GM23338 (cell line): ENCODE measurements around the gene HORMAD2. TPM values are rescaled to one million over a fixed set of nuclear protein-coding genes. Genes with fewer than 3 reads are reported as not detected.

Experiments
- ATAC-seq: fragments of 200-7000 bp; cut with Tn5 transposase; 3 replicates; pipeline ENCODE4 v1.9.1; 2020
- DNase-seq: peaks from one replicate; pipeline ENCODE4 v3.0.0-alpha.2; 2015; ENCODE audit warnings: low spot score
- H2AFZ ChIP-seq: fragments of 200-600 bp; sonication (generic); 2 replicates; pipeline ENCODE4 v1.8.0; 2016; ENCODE audit warnings: antibody characterized with exemption, mild to moderate bottlenecking, moderate library complexity
- H3F3A ChIP-seq: fragments of 200-600 bp; sonication (generic); replicated peaks from 2 replicates; pipeline ENCODE4 v1.8.0; 2017; ENCODE audit warnings: antibody characterized with exemption, mixed run types, low read depth
- H3K27ac ChIP-seq: fragments of 200-600 bp; sonication (generic); 2 replicates; pipeline ENCODE4 v1.6.1; 2016; ENCODE audit warnings: low read depth
- H3K27me3 ChIP-seq: fragments of 200-600 bp; sonication (generic); 2 replicates; pipeline ENCODE4 v1.8.0; 2016; ENCODE audit warnings: mild to moderate bottlenecking, mixed run types, moderate library complexity; ENCODE audit not compliant: insufficient read depth
- H3K36me3 ChIP-seq: fragments of 200-600 bp; sonication (generic); 2 replicates; pipeline ENCODE4 v1.8.0; 2016; ENCODE audit warnings: mild to moderate bottlenecking; ENCODE audit not compliant: insufficient read depth
- H3K4me1 ChIP-seq: fragments of 200-600 bp; sonication (generic); 2 replicates; pipeline ENCODE4 v1.8.0; 2016; ENCODE audit warnings: mild to moderate bottlenecking, moderate library complexity; ENCODE audit not compliant: insufficient read depth
- H3K4me2 ChIP-seq: fragments of 200-600 bp; sonication (generic); 2 replicates; pipeline ENCODE4 v1.7.1; 2017; ENCODE audit warnings: mixed run types
- H3K4me3 ChIP-seq: fragments of 200-600 bp; sonication (generic); 2 replicates; pipeline ENCODE4 v1.6.1; 2016; ENCODE audit warnings: mixed run types
- H3K79me2 ChIP-seq: fragments of 200-600 bp; sonication (generic); replicated peaks from 2 replicates; pipeline ENCODE4 v1.8.0; 2017; ENCODE audit warnings: mild to moderate bottlenecking; ENCODE audit not compliant: insufficient read depth
- H3K9me2 ChIP-seq: fragments of 200-600 bp; sonication (generic); 2 replicates; pipeline ENCODE4 v1.8.0; 2017; ENCODE audit not compliant: insufficient read depth
- H4K20me1 ChIP-seq: fragments of 200-600 bp; sonication (generic); replicated peaks from 2 replicates; pipeline ENCODE4 v1.8.0; 2017; ENCODE audit warnings: mild to moderate bottlenecking; ENCODE audit not compliant: insufficient read depth
- H3K27ac Mint-ChIP-seq: 2 replicates; pipeline ENCODE4 v1.8.0; 2020; ENCODE audit warnings: inconsistent platforms, mild to moderate bottlenecking, moderate library complexity, mixed read lengths
- H3K27me3 Mint-ChIP-seq: 3 replicates; pipeline ENCODE4 v1.8.0; 2022; ENCODE audit warnings: low read depth, mild to moderate bottlenecking, moderate library complexity, mixed read lengths, inconsistent platforms; ENCODE audit not compliant: insufficient read depth, poor library complexity
- H3K36me3 Mint-ChIP-seq: 3 replicates; pipeline ENCODE4 v1.8.0; 2021; ENCODE audit warnings: low read depth, mild to moderate bottlenecking, inconsistent platforms, moderate library complexity, mixed read lengths
- H3K4me1 Mint-ChIP-seq: 3 replicates; pipeline ENCODE4 v1.8.0; 2020; ENCODE audit warnings: mild to moderate bottlenecking, inconsistent platforms, mixed read lengths
- H3K4me3 Mint-ChIP-seq: 3 replicates; pipeline ENCODE4 v1.8.0; 2021; ENCODE audit warnings: moderate library complexity, mild to moderate bottlenecking, inconsistent platforms, mixed read lengths
- H3K9me3 Mint-ChIP-seq: 3 replicates; pipeline ENCODE4 v1.8.0; 2020; ENCODE audit warnings: moderate library complexity, mild to moderate bottlenecking, inconsistent platforms, mixed read lengths
- CREB1 ChIP-seq: fragments of 250-450 bp; sonication (Bioruptor Pico); IDR thresholded peaks from 2 replicates; pipeline ENCODE4 v1.5.0; 2020; ENCODE audit warnings: low read depth, mild to moderate bottlenecking, moderate library complexity
- EZH2 ChIP-seq: fragments of 200-600 bp; sonication (generic); IDR thresholded peaks from one replicate; pipeline ENCODE4 v1.8.0; 2017; ENCODE audit warnings: antibody characterized with exemption, mild to moderate bottlenecking, low read depth; ENCODE audit not compliant: unreplicated experiment
- EZH2phosphoT487 ChIP-seq: fragments of 200-600 bp; sonication (generic); IDR thresholded peaks from one replicate; pipeline ENCODE4 v1.8.1; 2018; ENCODE audit warnings: antibody characterized with exemption; ENCODE audit not compliant: unreplicated experiment
- JUNB ChIP-seq: IDR thresholded peaks from one replicate; pipeline ENCODE4 v1.6.1; 2016; ENCODE audit warnings: antibody characterized with exemption; ENCODE audit not compliant: unreplicated experiment
- NANOG ChIP-seq: IDR thresholded peaks from 2 replicates; pipeline ENCODE4 v1.6.1; 2016; ENCODE audit warnings: antibody characterized with exemption, borderline replicate concordance
- POLR2AphosphoS5 ChIP-seq: IDR thresholded peaks from 2 replicates; pipeline ENCODE4 v1.6.1; 2016; ENCODE audit warnings: antibody characterized with exemption, low read depth
- STAT1 ChIP-seq: IDR thresholded peaks from one replicate; pipeline ENCODE4 v1.6.1; 2016; ENCODE audit warnings: antibody characterized with exemption; ENCODE audit not compliant: unreplicated experiment
- ZNF114 ChIP-seq: fragments of 250-450 bp; sonication (Bioruptor Pico); IDR thresholded peaks from 2 replicates; pipeline ENCODE4 v1.5.0; 2020; ENCODE audit warnings: mild to moderate bottlenecking, moderate library complexity
- ZNF331 ChIP-seq: fragments of 250-450 bp; sonication (Bioruptor Pico); IDR thresholded peaks from 2 replicates; pipeline ENCODE4 v1.5.0; 2020; ENCODE audit warnings: low read depth, mild to moderate bottlenecking, moderate library complexity
- polyA plus RNA-seq: library from polyadenylated mRNA; unstranded; fragments of >200 nt; fragmentation: Nextera tagmentation; extraction: Ambion mirVana; gene quantifications from 2 replicates; pipeline ENCODE4 v1.2.1, GENCODE V29; 2016
- total RNA-seq: library from RNA; depleted of rRNA; stranded (reverse); fragments of >200 nt; shearing (Covaris generic); gene quantifications from 2 replicates; pipeline ENCODE4 v1.2.3, GENCODE V29; 2014
- TF ChIP-seq, protein P1 (sequence below): fragments of 250-450 bp; sonication (Bioruptor Pico); IDR thresholded peaks from 2 replicates; pipeline ENCODE4 v1.5.0; 2020; ENCODE audit warnings: mild to moderate bottlenecking, moderate library complexity
- TF ChIP-seq, protein P2 (sequence below), 2 experiments: fragments of 200-600 bp in 1 of 2; sonication (generic) in 1 of 2; conservative IDR thresholded peaks; 2 replicates each; pipeline versions ENCODE4 v1.5.1 to v1.6.1; 2016 to 2017; ENCODE audit warnings: antibody characterized with exemption in 2 of 2, low read depth in 2 of 2, mild to moderate bottlenecking in 2 of 2, moderate library complexity in 1 of 2
- TF ChIP-seq, protein P3 (sequence below): IDR thresholded peaks from 2 replicates; pipeline ENCODE4 v1.6.1; 2016; ENCODE audit warnings: antibody characterized with exemption
- TF ChIP-seq, protein P4 (sequence below): IDR thresholded peaks from one replicate; pipeline ENCODE4 v1.6.1; 2018; ENCODE audit warnings: antibody characterized with exemption; ENCODE audit not compliant: unreplicated experiment

The HORMAD2 gene
- total and polyA plus RNA-seq, 2 experiments from 2014 or later = 0.40 TPM; not detected in 1

DNA sequence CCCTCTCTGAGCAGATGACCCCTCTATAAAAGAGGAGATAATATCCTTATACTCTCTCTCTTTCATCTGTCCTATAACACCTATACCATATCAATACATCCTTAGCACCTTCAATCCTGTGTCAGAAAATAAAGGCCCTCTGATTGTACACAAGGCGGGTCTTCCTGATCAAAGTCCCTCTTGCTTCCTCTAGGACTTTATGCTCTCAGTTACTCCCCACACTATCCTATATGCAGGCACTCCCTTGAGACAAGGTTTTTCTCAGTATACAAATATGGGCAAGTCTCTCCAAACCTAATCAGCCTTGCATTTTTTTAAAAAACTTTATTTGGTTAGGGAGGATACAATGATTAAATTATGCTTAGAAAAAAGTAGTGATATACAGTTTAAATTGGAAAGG, 17.3 kb upstream of the HORMAD2 start:
- H3K4me1 ChIP-seq = no peaks in the 10 kb centered on the region
- Mint-ChIP-seq H3K9me3 (peaks cover 33% of the 10 kb centered on the region), H3K27me3 (no peaks in the 10 kb centered on the region), H3K27ac (no peak overlapping the region), H3K4me1 (no peaks in the 10 kb centered on the region), H3K4me3 (no peak overlapping the region), H3K36me3 (peaks cover 3% of the 10 kb centered on the region; the same call in 1 of the 3 replicates)
- H3F3A ChIP-seq = no peaks in the 10 kb centered on the region
- no peaks in the 10 kb centered on the region for H3K36me3 ChIP-seq
- no peaks in the 10 kb centered on the region for H3K9me2 ChIP-seq
- TF ChIP-seq CREB1 (CRISPR knock-in tag) (no peak), NANOG (no peak), ZNF114 (CRISPR knock-in tag) (no peak), POLR2AphosphoS5 (no peak), ZNF331 (no peak), JUNB (no peak), STAT1 (no peak), EZH2 (no peak), EZH2phosphoT487 (no peak)
- TF ChIP-seq, protein P1, sequence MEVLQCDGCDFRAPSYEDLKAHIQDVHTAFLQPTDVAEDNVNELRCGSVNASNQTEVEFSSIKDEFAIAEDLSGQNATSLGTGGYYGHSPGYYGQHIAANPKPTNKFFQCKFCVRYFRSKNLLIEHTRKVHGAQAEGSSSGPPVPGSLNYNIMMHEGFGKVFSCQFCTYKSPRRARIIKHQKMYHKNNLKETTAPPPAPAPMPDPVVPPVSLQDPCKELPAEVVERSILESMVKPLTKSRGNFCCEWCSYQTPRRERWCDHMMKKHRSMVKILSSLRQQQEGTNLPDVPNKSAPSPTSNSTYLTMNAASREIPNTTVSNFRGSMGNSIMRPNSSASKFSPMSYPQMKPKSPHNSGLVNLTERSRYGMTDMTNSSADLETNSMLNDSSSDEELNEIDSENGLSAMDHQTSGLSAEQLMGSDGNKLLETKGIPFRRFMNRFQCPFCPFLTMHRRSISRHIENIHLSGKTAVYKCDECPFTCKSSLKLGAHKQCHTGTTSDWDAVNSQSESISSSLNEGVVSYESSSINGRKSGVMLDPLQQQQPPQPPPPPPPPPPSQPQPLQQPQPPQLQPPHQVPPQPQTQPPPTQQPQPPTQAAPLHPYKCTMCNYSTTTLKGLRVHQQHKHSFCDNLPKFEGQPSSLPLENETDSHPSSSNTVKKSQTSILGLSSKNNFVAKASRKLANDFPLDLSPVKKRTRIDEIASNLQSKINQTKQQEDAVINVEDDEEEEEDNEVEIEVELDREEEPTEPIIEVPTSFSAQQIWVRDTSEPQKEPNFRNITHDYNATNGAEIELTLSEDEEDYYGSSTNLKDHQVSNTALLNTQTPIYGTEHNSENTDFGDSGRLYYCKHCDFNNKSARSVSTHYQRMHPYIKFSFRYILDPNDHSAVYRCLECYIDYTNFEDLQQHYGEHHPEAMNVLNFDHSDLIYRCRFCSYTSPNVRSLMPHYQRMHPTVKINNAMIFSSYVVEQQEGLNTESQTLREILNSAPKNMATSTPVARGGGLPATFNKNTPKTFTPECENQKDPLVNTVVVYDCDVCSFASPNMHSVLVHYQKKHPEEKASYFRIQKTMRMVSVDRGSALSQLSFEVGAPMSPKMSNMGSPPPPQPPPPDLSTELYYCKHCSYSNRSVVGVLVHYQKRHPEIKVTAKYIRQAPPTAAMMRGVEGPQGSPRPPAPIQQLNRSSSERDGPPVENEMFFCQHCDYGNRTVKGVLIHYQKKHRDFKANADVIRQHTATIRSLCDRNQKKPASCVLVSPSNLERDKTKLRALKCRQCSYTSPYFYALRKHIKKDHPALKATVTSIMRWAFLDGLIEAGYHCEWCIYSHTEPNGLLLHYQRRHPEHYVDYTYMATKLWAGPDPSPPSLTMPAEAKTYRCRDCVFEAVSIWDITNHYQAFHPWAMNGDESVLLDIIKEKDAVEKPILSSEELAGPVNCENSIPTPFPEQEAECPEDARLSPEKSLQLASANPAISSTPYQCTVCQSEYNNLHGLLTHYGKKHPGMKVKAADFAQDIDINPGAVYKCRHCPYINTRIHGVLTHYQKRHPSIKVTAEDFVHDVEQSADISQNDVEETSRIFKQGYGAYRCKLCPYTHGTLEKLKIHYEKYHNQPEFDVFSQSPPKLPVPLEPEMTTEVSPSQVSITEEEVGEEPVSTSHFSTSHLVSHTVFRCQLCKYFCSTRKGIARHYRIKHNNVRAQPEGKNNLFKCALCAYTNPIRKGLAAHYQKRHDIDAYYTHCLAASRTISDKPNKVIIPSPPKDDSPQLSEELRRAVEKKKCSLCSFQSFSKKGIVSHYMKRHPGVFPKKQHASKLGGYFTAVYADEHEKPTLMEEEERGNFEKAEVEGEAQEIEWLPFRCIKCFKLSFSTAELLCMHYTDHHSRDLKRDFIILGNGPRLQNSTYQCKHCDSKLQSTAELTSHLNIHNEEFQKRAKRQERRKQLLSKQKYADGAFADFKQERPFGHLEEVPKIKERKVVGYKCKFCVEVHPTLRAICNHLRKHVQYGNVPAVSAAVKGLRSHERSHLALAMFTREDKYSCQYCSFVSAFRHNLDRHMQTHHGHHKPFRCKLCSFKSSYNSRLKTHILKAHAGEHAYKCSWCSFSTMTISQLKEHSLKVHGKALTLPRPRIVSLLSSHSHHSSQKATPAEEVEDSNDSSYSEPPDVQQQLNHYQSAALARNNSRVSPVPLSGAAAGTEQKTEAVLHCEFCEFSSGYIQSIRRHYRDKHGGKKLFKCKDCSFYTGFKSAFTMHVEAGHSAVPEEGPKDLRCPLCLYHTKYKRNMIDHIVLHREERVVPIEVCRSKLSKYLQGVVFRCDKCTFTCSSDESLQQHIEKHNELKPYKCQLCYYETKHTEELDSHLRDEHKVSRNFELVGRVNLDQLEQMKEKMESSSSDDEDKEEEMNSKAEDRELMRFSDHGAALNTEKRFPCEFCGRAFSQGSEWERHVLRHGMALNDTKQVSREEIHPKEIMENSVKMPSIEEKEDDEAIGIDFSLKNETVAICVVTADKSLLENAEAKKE = no peak
- TF ChIP-seq, protein P2, sequence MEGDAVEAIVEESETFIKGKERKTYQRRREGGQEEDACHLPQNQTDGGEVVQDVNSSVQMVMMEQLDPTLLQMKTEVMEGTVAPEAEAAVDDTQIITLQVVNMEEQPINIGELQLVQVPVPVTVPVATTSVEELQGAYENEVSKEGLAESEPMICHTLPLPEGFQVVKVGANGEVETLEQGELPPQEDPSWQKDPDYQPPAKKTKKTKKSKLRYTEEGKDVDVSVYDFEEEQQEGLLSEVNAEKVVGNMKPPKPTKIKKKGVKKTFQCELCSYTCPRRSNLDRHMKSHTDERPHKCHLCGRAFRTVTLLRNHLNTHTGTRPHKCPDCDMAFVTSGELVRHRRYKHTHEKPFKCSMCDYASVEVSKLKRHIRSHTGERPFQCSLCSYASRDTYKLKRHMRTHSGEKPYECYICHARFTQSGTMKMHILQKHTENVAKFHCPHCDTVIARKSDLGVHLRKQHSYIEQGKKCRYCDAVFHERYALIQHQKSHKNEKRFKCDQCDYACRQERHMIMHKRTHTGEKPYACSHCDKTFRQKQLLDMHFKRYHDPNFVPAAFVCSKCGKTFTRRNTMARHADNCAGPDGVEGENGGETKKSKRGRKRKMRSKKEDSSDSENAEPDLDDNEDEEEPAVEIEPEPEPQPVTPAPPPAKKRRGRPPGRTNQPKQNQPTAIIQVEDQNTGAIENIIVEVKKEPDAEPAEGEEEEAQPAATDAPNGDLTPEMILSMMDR (conservative IDR thresholded peaks at IDR 0.05; ENCODE audit: low read depth in 2 of 2) = no peak
- TF ChIP-seq, protein P3, sequence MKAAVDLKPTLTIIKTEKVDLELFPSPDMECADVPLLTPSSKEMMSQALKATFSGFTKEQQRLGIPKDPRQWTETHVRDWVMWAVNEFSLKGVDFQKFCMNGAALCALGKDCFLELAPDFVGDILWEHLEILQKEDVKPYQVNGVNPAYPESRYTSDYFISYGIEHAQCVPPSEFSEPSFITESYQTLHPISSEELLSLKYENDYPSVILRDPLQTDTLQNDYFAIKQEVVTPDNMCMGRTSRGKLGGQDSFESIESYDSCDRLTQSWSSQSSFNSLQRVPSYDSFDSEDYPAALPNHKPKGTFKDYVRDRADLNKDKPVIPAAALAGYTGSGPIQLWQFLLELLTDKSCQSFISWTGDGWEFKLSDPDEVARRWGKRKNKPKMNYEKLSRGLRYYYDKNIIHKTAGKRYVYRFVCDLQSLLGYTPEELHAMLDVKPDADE = no peak
- TF ChIP-seq, protein P4, sequence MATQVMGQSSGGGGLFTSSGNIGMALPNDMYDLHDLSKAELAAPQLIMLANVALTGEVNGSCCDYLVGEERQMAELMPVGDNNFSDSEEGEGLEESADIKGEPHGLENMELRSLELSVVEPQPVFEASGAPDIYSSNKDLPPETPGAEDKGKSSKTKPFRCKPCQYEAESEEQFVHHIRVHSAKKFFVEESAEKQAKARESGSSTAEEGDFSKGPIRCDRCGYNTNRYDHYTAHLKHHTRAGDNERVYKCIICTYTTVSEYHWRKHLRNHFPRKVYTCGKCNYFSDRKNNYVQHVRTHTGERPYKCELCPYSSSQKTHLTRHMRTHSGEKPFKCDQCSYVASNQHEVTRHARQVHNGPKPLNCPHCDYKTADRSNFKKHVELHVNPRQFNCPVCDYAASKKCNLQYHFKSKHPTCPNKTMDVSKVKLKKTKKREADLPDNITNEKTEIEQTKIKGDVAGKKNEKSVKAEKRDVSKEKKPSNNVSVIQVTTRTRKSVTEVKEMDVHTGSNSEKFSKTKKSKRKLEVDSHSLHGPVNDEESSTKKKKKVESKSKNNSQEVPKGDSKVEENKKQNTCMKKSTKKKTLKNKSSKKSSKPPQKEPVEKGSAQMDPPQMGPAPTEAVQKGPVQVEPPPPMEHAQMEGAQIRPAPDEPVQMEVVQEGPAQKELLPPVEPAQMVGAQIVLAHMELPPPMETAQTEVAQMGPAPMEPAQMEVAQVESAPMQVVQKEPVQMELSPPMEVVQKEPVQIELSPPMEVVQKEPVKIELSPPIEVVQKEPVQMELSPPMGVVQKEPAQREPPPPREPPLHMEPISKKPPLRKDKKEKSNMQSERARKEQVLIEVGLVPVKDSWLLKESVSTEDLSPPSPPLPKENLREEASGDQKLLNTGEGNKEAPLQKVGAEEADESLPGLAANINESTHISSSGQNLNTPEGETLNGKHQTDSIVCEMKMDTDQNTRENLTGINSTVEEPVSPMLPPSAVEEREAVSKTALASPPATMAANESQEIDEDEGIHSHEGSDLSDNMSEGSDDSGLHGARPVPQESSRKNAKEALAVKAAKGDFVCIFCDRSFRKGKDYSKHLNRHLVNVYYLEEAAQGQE = no peak
- no peak overlapping the region for H3K4me2 ChIP-seq
- H3K27ac ChIP-seq = no peak overlapping the region
- no peaks in the 10 kb centered on the region for H3K27me3 ChIP-seq
- no peaks in the 10 kb centered on the region for H4K20me1 ChIP-seq
- H3K79me2 ChIP-seq = no peaks in the 10 kb centered on the region
- H3K4me3 ChIP-seq = no peak overlapping the region
- DNase-seq (no peak), ATAC-seq (no peak)
- no peak overlapping the region for H2AFZ ChIP-seq
